PC-3 (cell line): ENCODE results near the gene NKIRAS1. TPM values are rescaled to one million over a fixed set of nuclear protein-coding genes. Genes with fewer than 3 reads are reported as not detected.
A peak's percentile ranks its signal among the peaks of the same experiment; 100 is the strongest.
"Not testable (repeated sequence)": the region's sequence is repeated elsewhere in the genome, so short reads cannot be mapped to it uniquely, and the experiment has no call there.

Experiments
- ATAC-seq: fragments of 200-7000 bp; cut with Tn5 transposase; 2 replicates; pipeline ENCODE4 v1.9.1; 2020; ENCODE audit warnings: mild to moderate bottlenecking, moderate library complexity
- BruUV-seq: library from RNA; stranded (reverse); fragments of 400-500 nt; replicated peaks from 2 replicates; lab custom pipeline; 2021; lab: Mats Ljungman, UMichigan
- CTCF ChIA-PET: fragments of 300-600 bp; sonication (Branson Sonifier 250); formaldehyde crosslinking; loops from one replicate; lab custom pipeline; 2022; ENCODE audit warnings: antibody characterized with exemption; lab: Charles Lee
- POLR2A ChIA-PET: fragments of 300-600 bp; sonication (Branson Sonifier 250); formaldehyde crosslinking; loops from one replicate; lab custom pipeline; 2022; ENCODE audit warnings: antibody characterized with exemption; ENCODE audit not compliant: unreplicated experiment; lab: Charles Lee
- DNase-seq: peaks from one replicate; pipeline ENCODE4 v3.0.0-alpha.2; 2015
- H2AFZ ChIP-seq: fragments of 300-600 bp; sonication (generic); 2 replicates; pipeline ENCODE4 v1.6.0; 2016; ENCODE audit warnings: antibody characterized with exemption, low read length
- H3F3A ChIP-seq: fragments of 300-600 bp; sonication (generic); one replicate; pipeline ENCODE4 v1.6.0; 2017; ENCODE audit warnings: antibody characterized with exemption, low read length, control low read depth, mild to moderate bottlenecking; ENCODE audit not compliant: unreplicated experiment
- H3K27ac ChIP-seq: fragments of 300-600 bp; sonication (generic); 2 replicates; pipeline ENCODE4 v1.5.1; 2016; ENCODE audit warnings: mild to moderate bottlenecking, low read length
- H3K27me3 ChIP-seq: fragments of 300-600 bp; sonication (generic); 2 replicates; pipeline ENCODE4 v1.6.1; 2016; ENCODE audit warnings: low read length, mixed read lengths
- H3K36me3 ChIP-seq: fragments of 300-600 bp; sonication (generic); 2 replicates; pipeline ENCODE4 v1.6.1; 2016; ENCODE audit warnings: low read depth, mixed run types, low read length, mixed read lengths
- H3K4me1 ChIP-seq: fragments of 300-600 bp; sonication (generic); 2 replicates; pipeline ENCODE4 v1.5.1; 2016; ENCODE audit warnings: low read length; ENCODE audit not compliant: insufficient read depth
- H3K4me2 ChIP-seq: fragments of 300-600 bp; sonication (generic); 2 replicates; pipeline ENCODE4 v1.6.0; 2016; ENCODE audit warnings: low read length
- H3K4me3 ChIP-seq: fragments of 300-600 bp; sonication (generic); 2 replicates; pipeline ENCODE4 v1.5.1; 2016; ENCODE audit warnings: mild to moderate bottlenecking, low read length, mixed read lengths
- H3K79me2 ChIP-seq: fragments of 300-600 bp; sonication (generic); 2 replicates; pipeline ENCODE4 v1.6.1; 2017; ENCODE audit warnings: low read length, mixed read lengths
- H3K9ac ChIP-seq: fragments of 300-600 bp; sonication (generic); 2 replicates; pipeline ENCODE4 v1.6.0; 2016; ENCODE audit warnings: mild to moderate bottlenecking, low read length
- H3K9me2 ChIP-seq: fragments of 300-600 bp; sonication (generic); replicated peaks from 2 replicates; pipeline ENCODE4 v1.6.1; 2016; ENCODE audit warnings: mixed run types, low read length, mixed read lengths
- H3K9me3 ChIP-seq: fragments of 300-600 bp; sonication (generic); 2 replicates; pipeline ENCODE4 v1.6.1; 2016; ENCODE audit warnings: low read length, mixed read lengths
- H4K20me1 ChIP-seq: fragments of 300-600 bp; sonication (generic); 2 replicates; pipeline ENCODE4 v1.6.1; 2016; ENCODE audit warnings: low read length, mixed read lengths
- EZH2 ChIP-seq: fragments of 300-600 bp; sonication (generic); IDR thresholded peaks from one replicate; pipeline ENCODE4 v1.6.1; 2017; ENCODE audit warnings: antibody characterized with exemption, mild to moderate bottlenecking, low read length; ENCODE audit not compliant: unreplicated experiment
- EZH2phosphoT487 ChIP-seq: fragments of 300-600 bp; sonication (generic); IDR thresholded peaks from 2 replicates; pipeline ENCODE4 v1.6.1; 2018; ENCODE audit warnings: mild to moderate bottlenecking, antibody characterized with exemption, low read length, borderline replicate concordance
- intact Hi-C: fragments of 100-400 bp; cut with micrococcal nuclease; formaldehyde crosslinking; loops from 2 replicates; pipeline ENCODE4 v1.9.0; 2023
- total RNA-seq: library from RNA; depleted of rRNA; stranded (reverse); fragments of >200 nt; gene quantifications from 2 replicates; pipeline ENCODE4 v1.2.3, GENCODE V29; 2014
- TF ChIP-seq, protein P1 (sequence below): fragments of 300-600 bp; sonication (generic); conservative IDR thresholded peaks from 2 replicates; pipeline ENCODE4 v1.5.1; 2017; ENCODE audit warnings: antibody characterized with exemption, low read depth, mild to moderate bottlenecking, low read length

Gene NKIRAS1
- total RNA-seq, 1 experiment from 2014 or later, result 14.9 TPM

DNA sequence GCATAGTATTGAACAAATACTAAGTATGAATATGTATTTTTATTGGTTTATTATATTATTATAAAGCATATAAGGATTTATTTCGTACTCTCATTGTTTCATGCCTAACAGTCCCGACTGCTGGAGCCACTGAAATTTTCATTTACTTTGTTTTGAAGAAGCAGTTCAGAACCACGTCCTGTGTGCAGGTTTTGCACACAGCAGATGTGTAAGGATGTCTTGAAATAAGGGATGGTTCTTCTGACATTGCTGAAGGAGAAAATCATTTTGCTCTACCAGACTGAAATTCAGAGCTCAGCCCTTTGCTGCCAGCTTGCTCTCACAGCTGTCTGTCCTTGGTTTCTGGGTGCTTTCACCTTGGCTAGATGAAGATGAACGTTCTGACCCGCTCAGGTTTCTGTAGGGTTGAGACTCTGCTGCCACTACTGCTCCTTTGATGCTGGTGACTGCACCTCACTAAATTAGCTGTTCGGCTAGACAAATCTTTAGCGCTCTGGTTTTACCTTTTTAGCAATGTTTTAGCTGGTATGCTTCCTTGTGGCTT lies 56.9 kb downstream of the NKIRAS1 start:
- no peak for ATAC-seq
- intact Hi-C loops, result no loop called here
- CTCF ChIA-PET, result no interaction called here
- peaks cover 34% of the 10 kb centered on the region for H4K20me1 ChIP-seq
- no peak for TF ChIP-seq EZH2phosphoT487
- TF ChIP-seq, protein P1, sequence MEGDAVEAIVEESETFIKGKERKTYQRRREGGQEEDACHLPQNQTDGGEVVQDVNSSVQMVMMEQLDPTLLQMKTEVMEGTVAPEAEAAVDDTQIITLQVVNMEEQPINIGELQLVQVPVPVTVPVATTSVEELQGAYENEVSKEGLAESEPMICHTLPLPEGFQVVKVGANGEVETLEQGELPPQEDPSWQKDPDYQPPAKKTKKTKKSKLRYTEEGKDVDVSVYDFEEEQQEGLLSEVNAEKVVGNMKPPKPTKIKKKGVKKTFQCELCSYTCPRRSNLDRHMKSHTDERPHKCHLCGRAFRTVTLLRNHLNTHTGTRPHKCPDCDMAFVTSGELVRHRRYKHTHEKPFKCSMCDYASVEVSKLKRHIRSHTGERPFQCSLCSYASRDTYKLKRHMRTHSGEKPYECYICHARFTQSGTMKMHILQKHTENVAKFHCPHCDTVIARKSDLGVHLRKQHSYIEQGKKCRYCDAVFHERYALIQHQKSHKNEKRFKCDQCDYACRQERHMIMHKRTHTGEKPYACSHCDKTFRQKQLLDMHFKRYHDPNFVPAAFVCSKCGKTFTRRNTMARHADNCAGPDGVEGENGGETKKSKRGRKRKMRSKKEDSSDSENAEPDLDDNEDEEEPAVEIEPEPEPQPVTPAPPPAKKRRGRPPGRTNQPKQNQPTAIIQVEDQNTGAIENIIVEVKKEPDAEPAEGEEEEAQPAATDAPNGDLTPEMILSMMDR, result no peak
- no peak for TF ChIP-seq EZH2
- H3F3A ChIP-seq, result no peaks in the 10 kb centered on the region
- H2AFZ ChIP-seq, result no peak overlapping the region
- no peaks in the 10 kb centered on the region for H3K27me3 ChIP-seq
- POLR2A ChIA-PET, result no interaction called here
- H3K27ac ChIP-seq, result no peak overlapping the region
- no peak overlapping the region for H3K4me2 ChIP-seq
- no peak for DNase-seq
- H3K79me2 ChIP-seq, result peaks cover 88% of the 10 kb centered on the region
- H3K4me3 ChIP-seq, result no peak overlapping the region
- H3K9me3 ChIP-seq, result no peaks in the 10 kb centered on the region
- no TSS peak for BruUV-seq
- no peaks in the 10 kb centered on the region for H3K9me2 ChIP-seq
- H3K36me3 ChIP-seq, result peaks cover 3% of the 10 kb centered on the region; the same call in 1 of the 2 replicates
- no peak overlapping the region for H3K9ac ChIP-seq
- peaks cover 17% of the 10 kb centered on the region for H3K4me1 ChIP-seq

DNA sequence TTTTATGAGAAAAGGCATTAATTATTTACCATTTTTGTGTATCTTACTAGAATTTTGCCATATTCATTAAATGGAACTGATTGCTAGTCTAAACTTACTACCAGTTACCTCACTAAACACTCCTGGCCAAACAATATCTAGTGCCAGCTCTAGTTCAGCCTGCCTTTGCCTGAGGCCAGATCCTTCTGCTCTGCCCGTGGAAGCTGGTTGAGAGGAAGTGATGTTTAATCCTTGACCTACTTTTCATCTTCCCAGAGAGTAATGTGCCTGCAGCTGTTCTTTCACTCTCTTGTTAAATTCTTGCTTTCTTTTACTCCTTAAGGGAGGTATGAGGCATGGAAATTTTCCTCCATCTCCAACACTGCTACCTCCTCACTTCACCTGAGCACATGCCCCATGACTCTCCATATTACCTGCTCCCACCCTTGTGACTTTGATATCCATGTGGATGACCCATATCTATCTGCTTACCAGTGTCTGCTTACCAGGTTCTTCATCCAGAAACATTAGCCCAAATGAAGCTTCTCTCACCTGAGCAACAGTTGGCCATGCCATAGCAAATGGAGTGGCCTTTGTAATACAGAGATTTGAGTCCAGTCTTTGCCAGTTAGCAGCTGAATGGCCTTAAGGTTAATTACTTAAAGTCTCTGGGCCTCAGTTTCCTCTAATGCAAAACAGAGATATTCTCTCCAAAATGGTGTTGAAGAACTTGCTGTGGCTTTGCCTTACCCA lies 57.6 kb downstream of the NKIRAS1 start:
- Histone ChIP-seq H3K9ac (no peak overlapping the region), H3K9me3 (no peaks in the 10 kb centered on the region), H3K4me3 (no peak overlapping the region), H4K20me1 (peaks cover 35% of the 10 kb centered on the region), H3F3A (no peaks in the 10 kb centered on the region), H2AFZ (no peak overlapping the region), H3K4me2 (peak overlapping the region; percentile 30), H3K79me2 (peaks cover 88% of the 10 kb centered on the region), H3K4me1 (peaks cover 17% of the 10 kb centered on the region), H3K9me2 (no peaks in the 10 kb centered on the region), H3K27ac (no peak overlapping the region), H3K27me3 (no peaks in the 10 kb centered on the region), H3K36me3 (0 out of 2 replicates have a peak, but pooled peaks cover 3% of the 10 kb centered on the region)
- ATAC-seq (peak; percentile 90), DNase-seq (peak; percentile 78)
- POLR2A ChIA-PET, result no interaction called here
- BruUV-seq, result no TSS peak
- TF ChIP-seq, protein P1, result no peak
- no peak for TF ChIP-seq EZH2phosphoT487
- TF ChIP-seq EZH2, result no peak
- intact Hi-C loops, result no loop called here
- CTCF ChIA-PET, result no interaction called here

DNA sequence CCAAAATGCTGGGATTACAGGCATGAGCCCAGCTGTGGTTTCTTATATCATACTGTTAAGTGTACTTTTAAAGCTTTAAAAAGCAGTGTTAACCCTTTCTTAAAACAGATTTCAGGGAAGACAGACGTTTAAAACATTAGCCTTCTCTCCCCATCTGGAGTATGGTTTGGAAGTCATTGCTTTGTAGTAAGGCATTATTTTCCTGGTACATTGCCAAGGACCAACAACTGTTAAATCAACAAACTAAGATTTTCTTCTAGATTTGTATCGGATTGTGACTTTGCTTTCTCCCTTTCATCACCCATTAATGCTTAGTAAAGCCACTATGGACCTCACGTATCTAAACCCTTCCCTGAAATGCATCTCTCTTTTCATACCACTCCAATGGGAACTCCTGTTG lies 60.5 kb downstream of the NKIRAS1 start:
- CTCF ChIA-PET, result no interaction called here

DNA sequence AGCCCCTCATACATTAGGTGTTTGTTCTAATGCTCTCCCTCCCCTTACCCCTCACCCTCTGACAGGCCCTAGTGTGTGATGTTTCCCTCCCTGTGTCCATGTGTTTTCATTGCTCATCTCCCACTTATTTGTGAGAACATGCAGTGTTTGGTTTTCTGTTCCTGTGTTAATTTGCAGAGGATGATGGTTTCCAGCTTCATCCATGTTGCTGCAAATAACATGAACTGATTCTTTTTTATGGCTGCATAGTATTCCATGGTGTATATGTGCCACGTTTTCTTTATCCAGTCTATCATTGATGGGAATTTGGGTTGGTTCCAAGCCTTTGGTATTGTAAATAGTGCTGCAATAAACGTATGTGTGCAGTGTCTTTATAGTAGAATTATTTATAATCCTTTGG lies 67.3 kb downstream of the NKIRAS1 start:
- H3K79me2 ChIP-seq, result peaks cover 93% of the 10 kb centered on the region
- H3K27ac ChIP-seq, H4K20me1 ChIP-seq, H3K36me3 ChIP-seq, H3K9me2 ChIP-seq, H3K4me2 ChIP-seq, H2AFZ ChIP-seq, ATAC-seq, intact Hi-C loops, H3K9me3 ChIP-seq, H3K27me3 ChIP-seq, H3K4me3 ChIP-seq, POLR2A ChIA-PET, DNase-seq, H3F3A ChIP-seq, CTCF ChIA-PET, H3K9ac ChIP-seq, H3K4me1 ChIP-seq, BruUV-seq: not testable (repeated sequence)

More for the DNA sequence above, 60.5 kb downstream of the NKIRAS1 start:
- H3K79me2 ChIP-seq, result peaks cover 94% of the 10 kb centered on the region
- H3K9me3 ChIP-seq, result no peaks in the 10 kb centered on the region
- no TSS peak for BruUV-seq
- no peaks in the 10 kb centered on the region for H3K9me2 ChIP-seq
- no peak for ATAC-seq
- no peaks in the 10 kb centered on the region for H3K36me3 ChIP-seq
- intact Hi-C loops, result no loop called here
- H4K20me1 ChIP-seq, result peaks cover 27% of the 10 kb centered on the region
- H2AFZ ChIP-seq, result no peak overlapping the region
- no peak overlapping the region for H3K27ac ChIP-seq
- H3K4me3 ChIP-seq, result no peak overlapping the region
- no peak for DNase-seq
- H3K4me1 ChIP-seq, result peaks cover 13% of the 10 kb centered on the region
- TF ChIP-seq EZH2phosphoT487 (no peak), EZH2 (no peak)
- TF ChIP-seq, protein P1, result no peak
- POLR2A ChIA-PET, result no interaction called here
- H3K4me2 ChIP-seq, result no peak overlapping the region
- no peaks in the 10 kb centered on the region for H3K27me3 ChIP-seq
- H3F3A ChIP-seq, result no peaks in the 10 kb centered on the region
- no peak overlapping the region for H3K9ac ChIP-seq
